CD14-positive monocyte (primary cell): ENCODE data around the gene DNAI2. TPM values are rescaled to one million over a fixed set of nuclear protein-coding genes. Genes with fewer than 3 reads are reported as not detected.
A peak's percentile ranks its signal among the peaks of the same experiment; 100 is the strongest.

ENCODE experiments used
- DNase-seq, 3 donors: peaks; one replicate each; pipeline ENCODE4 v3.0.0-alpha.2; 2011 to 2022
- H2AFZ ChIP-seq: 2 replicates; pipeline ENCODE4 v1.6.0; 2012; ENCODE audit warnings: mild to moderate bottlenecking, low read depth, low read length, inconsistent platforms; ENCODE audit not compliant: insufficient read depth, poor library complexity, severe bottlenecking
- H3K27ac ChIP-seq, 2 donors: 1 replicate in 1 of 2; 2 replicates in 1 of 2; pipeline ENCODE4 v1.5.1; 2012 to 2013; ENCODE audit warnings: low read length in 2 of 2, control low read depth in 1 of 2, inconsistent platforms in 1 of 2, low read depth in 1 of 2, mild to moderate bottlenecking in 1 of 2
- H3K27me3 ChIP-seq, 2 donors: one replicate each; pipeline versions ENCODE4 v1.6.0 to v1.6.1; 2011 to 2013; ENCODE audit warnings: low read length in 2 of 2; ENCODE audit not compliant: control insufficient read depth in 2 of 2, insufficient read depth in 2 of 2
- H3K36me3 ChIP-seq, 2 donors: replicated peaks in 1 of 2; 1 replicate in 1 of 2; 2 replicates in 1 of 2; pipeline versions ENCODE4 v1.5.1 to v1.6.1; 2012 to 2013; ENCODE audit warnings: low read length in 2 of 2, control low read depth in 1 of 2, inconsistent platforms in 1 of 2, mild to moderate bottlenecking in 1 of 2; ENCODE audit not compliant: insufficient read depth in 2 of 2, control insufficient read depth in 1 of 2
- H3K4me1 ChIP-seq, 2 donors: 1 replicate in 1 of 2; 2 replicates in 1 of 2; pipeline versions ENCODE4 v1.5.1 to v1.6.1; 2012 to 2013; ENCODE audit warnings: low read length in 2 of 2, control low read depth in 1 of 2, inconsistent platforms in 1 of 2, mild to moderate bottlenecking in 1 of 2, moderate library complexity in 1 of 2; ENCODE audit not compliant: insufficient read depth in 2 of 2, control insufficient read depth in 1 of 2
- H3K4me2 ChIP-seq: replicated peaks from 2 replicates; pipeline ENCODE3; 2012; ENCODE audit warnings: low read length, moderate library complexity, mild to moderate bottlenecking; ENCODE audit not compliant: poor library complexity, severe bottlenecking; ENCODE audit errors: extremely low read depth
- H3K4me3 ChIP-seq, 3 experiments: fragments of 200-600 bp in 1 of 3; sonication (generic) in 1 of 3; replicated peaks in 1 of 3; 1 replicate in 2 of 3; 2 replicates in 1 of 3; pipeline ENCODE4 v1.5.1; 2011 to 2013; ENCODE audit warnings: low read length in 3 of 3, mild to moderate bottlenecking in 3 of 3, control low read depth in 2 of 3, low read depth in 2 of 3, inconsistent platforms in 1 of 3, moderate library complexity in 1 of 3
- H3K79me2 ChIP-seq: 2 replicates; pipeline ENCODE4 v1.6.0; 2012; ENCODE audit warnings: mild to moderate bottlenecking, control low read depth, inconsistent platforms, low read length, moderate library complexity; ENCODE audit not compliant: insufficient read depth
- H3K9ac ChIP-seq: 2 replicates; pipeline ENCODE4 v1.6.0; 2017; ENCODE audit warnings: low read length, mild to moderate bottlenecking; ENCODE audit not compliant: insufficient read depth, poor library complexity, severe bottlenecking
- H3K9me3 ChIP-seq, 2 donors: replicated peaks in 1 of 2; 1 replicate in 1 of 2; 2 replicates in 1 of 2; pipeline versions ENCODE4 v1.5.1 to v1.6.1; 2012 to 2013; ENCODE audit warnings: low read length in 2 of 2, control low read depth in 1 of 2; ENCODE audit not compliant: control insufficient read depth in 1 of 2, insufficient read depth in 1 of 2
- H4K20me1 ChIP-seq: 2 replicates; pipeline ENCODE4 v1.6.0; 2012; ENCODE audit warnings: mild to moderate bottlenecking, low read length, control low read depth, moderate library complexity; ENCODE audit not compliant: insufficient read depth
- H3K27ac Mint-ChIP-seq, 7 donors: one replicate each; pipeline ENCODE4 v1.8.0; 2020; ENCODE audit warnings: mild to moderate bottlenecking in 7 of 7, mixed read lengths in 7 of 7, moderate library complexity in 6 of 7, inconsistent platforms in 2 of 7
- H3K27me3 Mint-ChIP-seq, 3 donors: one replicate each; pipeline ENCODE4 v1.8.0; 2021 to 2022; ENCODE audit warnings: low read depth in 3 of 3, mild to moderate bottlenecking in 3 of 3, mixed read lengths in 3 of 3, moderate library complexity in 3 of 3, inconsistent platforms in 1 of 3
- H3K36me3 Mint-ChIP-seq, 2 donors: one replicate each; pipeline ENCODE4 v1.8.0; 2020; ENCODE audit warnings: mixed read lengths in 2 of 2, inconsistent platforms in 1 of 2, mild to moderate bottlenecking in 1 of 2
- H3K4me1 Mint-ChIP-seq: one replicate; pipeline ENCODE4 v1.8.0; 2020; ENCODE audit warnings: mild to moderate bottlenecking, mixed read lengths
- H3K4me3 Mint-ChIP-seq, 2 donors: one replicate each; pipeline ENCODE4 v1.8.0; 2020; ENCODE audit warnings: mild to moderate bottlenecking in 2 of 2, mixed read lengths in 2 of 2, moderate library complexity in 1 of 2
- H3K9me3 Mint-ChIP-seq, 7 donors: one replicate each; pipeline ENCODE4 v1.8.0; 2020 to 2022; ENCODE audit warnings: mixed read lengths in 7 of 7, mild to moderate bottlenecking in 6 of 7, moderate library complexity in 6 of 7, inconsistent platforms in 2 of 7
- whole genome bisulfite sequencing: methylation state at CpG from one replicate; pipeline ENCODE4 v1.1.5; 2013; ENCODE audit warnings: missing lambda C conversion rate; ENCODE audit not compliant: insufficient coverage; 5-methylcytosine and 5-hydroxymethylcytosine counted together
- intact Hi-C, 2 donors: fragments of 100-400 bp; cut with micrococcal nuclease; formaldehyde crosslinking; loops; one replicate each; pipeline versions ENCODE4 v1.15.0 to v1.15.1; 2023
- polyA plus RNA-seq, 3 donors: library from polyadenylated mRNA; depleted of rRNA in 1 of 3; unstranded in 2 of 3; stranded (reverse) in 1 of 3; fragments of 300-500 nt in 2 of 3; fragments of >200 nt in 1 of 3; fragmentation: Illumina TruSeq in 2 of 3; gene quantifications; 1 replicate in 2 of 3; 2 replicates in 1 of 3; pipeline ENCODE4 v1.2.3, GENCODE V29; 2012 to 2021
- TF ChIP-seq, protein P1 (sequence below): fragments of 200-600 bp; IDR thresholded peaks from one replicate; pipeline ENCODE4 v1.8.0; 2022; ENCODE audit warnings: antibody characterized with exemption, mild to moderate bottlenecking

The DNAI2 gene
- polyA plus RNA-seq, 3 donors, result 0.07 TPM; not detected in 2

DNA sequence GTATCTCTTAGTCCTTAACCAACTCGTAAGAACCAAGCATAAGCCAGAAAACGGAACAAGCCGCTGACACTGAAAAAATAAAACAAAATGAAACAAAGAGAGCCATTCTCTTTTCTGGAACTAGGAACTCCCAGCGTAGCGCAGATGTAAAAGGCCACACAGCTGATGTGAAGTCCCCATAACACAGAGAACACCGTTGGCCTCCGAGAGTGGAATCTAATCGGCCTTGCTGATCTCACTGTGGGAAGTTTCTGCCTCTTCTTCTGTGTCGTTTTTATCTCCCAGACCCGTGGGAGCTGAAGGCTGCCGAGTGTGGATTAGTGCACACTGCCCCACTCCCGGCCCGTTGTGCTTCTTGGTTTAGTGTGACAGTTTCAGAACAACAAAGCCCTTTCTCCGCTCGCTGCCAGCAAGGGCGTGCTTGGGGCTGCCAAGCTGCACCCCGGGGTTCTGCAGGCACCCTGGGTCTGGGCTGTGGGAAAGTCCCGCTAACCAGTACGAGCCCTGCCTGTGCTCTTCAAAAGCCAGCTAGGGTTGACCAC is 38.9 kb upstream of the DNAI2 start:
- 33% methylated on average over 16 of the region's 19 CpGs for WGBS
- H3K27ac ChIP-seq, result peak overlapping the region; percentile 93 to 96
- no peaks in the 10 kb centered on the region for H3K79me2 ChIP-seq
- H3K4me3 Mint-ChIP-seq, result peak overlapping the region; percentile 69 to 72
- peaks cover 0 to 2% (median 0%) of the 10 kb centered on the region in 3 donors for H3K27me3 Mint-ChIP-seq
- H3K9me3 Mint-ChIP-seq, result no peaks in the 10 kb centered on the region
- H4K20me1 ChIP-seq, result no peaks in the 10 kb centered on the region
- peaks cover 42 to 58% of the 10 kb centered on the region in 2 donors for H3K36me3 ChIP-seq
- H3K9me3 ChIP-seq, result no peaks in the 10 kb centered on the region
- no peaks in the 10 kb centered on the region for H3K27me3 ChIP-seq
- H3K36me3 Mint-ChIP-seq, result peaks cover 47 to 67% of the 10 kb centered on the region in 2 donors
- peak overlapping the region; percentile 73 for H3K4me2 ChIP-seq
- peak overlapping the region; percentile 96 for H2AFZ ChIP-seq
- intact Hi-C loops, result loop anchor here in 1 of 2 donors (5.0 kb wide), 1 partner anchor 33 kb away; the partner anchor contains the start of gene RPL38
- DNase-seq, result peak; percentile 47 to 58 (median 47)
- H3K4me3 ChIP-seq, result peak overlapping the region; percentile 16 to 59 (median 21)
- peak overlapping the region; percentile 67 for H3K9ac ChIP-seq
- TF ChIP-seq, protein P1, sequence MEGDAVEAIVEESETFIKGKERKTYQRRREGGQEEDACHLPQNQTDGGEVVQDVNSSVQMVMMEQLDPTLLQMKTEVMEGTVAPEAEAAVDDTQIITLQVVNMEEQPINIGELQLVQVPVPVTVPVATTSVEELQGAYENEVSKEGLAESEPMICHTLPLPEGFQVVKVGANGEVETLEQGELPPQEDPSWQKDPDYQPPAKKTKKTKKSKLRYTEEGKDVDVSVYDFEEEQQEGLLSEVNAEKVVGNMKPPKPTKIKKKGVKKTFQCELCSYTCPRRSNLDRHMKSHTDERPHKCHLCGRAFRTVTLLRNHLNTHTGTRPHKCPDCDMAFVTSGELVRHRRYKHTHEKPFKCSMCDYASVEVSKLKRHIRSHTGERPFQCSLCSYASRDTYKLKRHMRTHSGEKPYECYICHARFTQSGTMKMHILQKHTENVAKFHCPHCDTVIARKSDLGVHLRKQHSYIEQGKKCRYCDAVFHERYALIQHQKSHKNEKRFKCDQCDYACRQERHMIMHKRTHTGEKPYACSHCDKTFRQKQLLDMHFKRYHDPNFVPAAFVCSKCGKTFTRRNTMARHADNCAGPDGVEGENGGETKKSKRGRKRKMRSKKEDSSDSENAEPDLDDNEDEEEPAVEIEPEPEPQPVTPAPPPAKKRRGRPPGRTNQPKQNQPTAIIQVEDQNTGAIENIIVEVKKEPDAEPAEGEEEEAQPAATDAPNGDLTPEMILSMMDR, result no peak
- peaks cover 40% of the 10 kb centered on the region for H3K4me1 Mint-ChIP-seq
- H3K4me1 ChIP-seq, result peaks cover 58 to 63% of the 10 kb centered on the region in 2 donors
- peak overlapping the region; percentile 91 to 97 (median 93) for H3K27ac Mint-ChIP-seq

GRCh38 chr17:74235911-74236371 is 38.1 kb upstream of the DNAI2 start:
- no peaks in the 10 kb centered on the region for H3K27me3 ChIP-seq
- H3K36me3 ChIP-seq, result peaks cover 39 to 52% of the 10 kb centered on the region in 2 donors
- intact Hi-C loops, result loop anchor here in 1 of 2 donors (5.0 kb wide), 1 partner anchor 34 kb away; the partner anchor contains the start of gene RPL38
- no peak for DNase-seq
- H3K27ac ChIP-seq, result peak overlapping the region in 1 of 2 donors; percentile 93
- Mint-ChIP-seq H3K9me3 (no peaks in the 10 kb centered on the region), H3K27me3 (peaks cover 0 to 2% (median 0%) of the 10 kb centered on the region in 3 donors), H3K36me3 (peaks cover 43 to 67% of the 10 kb centered on the region in 2 donors), H3K4me3 (no peak overlapping the region), H3K4me1 (peaks cover 44% of the 10 kb centered on the region), H3K27ac (peak overlapping the region in 4 of 7 donors; percentile 91 to 97 (median 92))
- no peak overlapping the region for H3K9ac ChIP-seq
- H3K4me1 ChIP-seq, result peaks cover 58 to 64% of the 10 kb centered on the region in 2 donors
- no peak overlapping the region for H3K4me3 ChIP-seq
- H3K9me3 ChIP-seq, result no peaks in the 10 kb centered on the region
- no peaks in the 10 kb centered on the region for H4K20me1 ChIP-seq
- no CpG with 5 or more reads among the region's 8 CpGs for WGBS
- H3K79me2 ChIP-seq, result no peaks in the 10 kb centered on the region
- no peak overlapping the region for H2AFZ ChIP-seq
- TF ChIP-seq, protein P1, result no peak
- H3K4me2 ChIP-seq, result no peak overlapping the region
